Measurements from ENCODE around the gene MED16.
"Not testable (repeated sequence)": the region's sequence is repeated elsewhere in the genome, so short reads cannot be mapped to it uniquely, and the experiment has no call there.

The MED16 gene

GRCh38 chr19:889662-890295 is 3.2 kb downstream of the MED16 start:
- DNase-seq (ENCODE audit: low read depth in 1 of 2, low spot score in 1 of 2): no peak

DNA sequence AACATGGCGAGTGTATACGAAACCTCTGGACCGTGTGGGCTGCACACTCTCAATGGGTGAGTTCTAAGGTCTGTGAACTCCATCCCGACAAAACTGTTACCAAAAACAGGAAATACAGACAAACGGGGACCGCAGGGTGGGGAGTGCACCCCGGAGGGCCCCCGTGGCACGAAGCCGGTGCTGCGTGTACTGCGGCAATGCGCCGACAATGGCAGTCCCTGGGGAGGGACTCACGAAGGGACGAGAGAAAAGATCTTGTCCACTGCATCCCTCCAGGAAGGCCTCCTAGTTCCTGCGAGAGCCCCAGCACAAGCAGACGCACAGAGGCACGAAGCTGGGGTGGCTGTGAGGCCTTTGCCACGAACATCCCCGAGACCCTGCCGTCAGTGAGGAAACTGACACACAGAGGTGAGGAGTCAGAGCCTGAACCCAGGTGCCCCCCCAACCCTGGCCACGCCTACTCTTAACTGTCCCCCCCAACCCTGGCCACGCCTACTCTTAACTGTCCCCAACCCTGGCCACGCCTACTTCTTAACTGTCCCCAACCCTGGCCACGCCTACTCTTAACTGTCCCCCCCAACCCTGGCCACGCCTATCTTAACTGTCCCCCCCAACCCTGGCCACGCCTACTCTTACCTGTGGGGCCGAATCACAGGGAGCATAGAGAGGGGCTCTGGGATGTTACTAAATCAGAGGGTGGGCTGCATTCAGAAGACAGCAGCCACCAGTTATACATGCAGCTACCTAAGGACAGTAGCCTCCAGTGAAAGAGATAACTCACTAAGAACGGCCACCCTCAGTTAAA is 4.2 kb downstream of the MED16 start:
- DNase-seq (ENCODE audit: low read depth in 1 of 2, low spot score in 1 of 2): peak in 1 of 2 donors; percentile 25

DNA sequence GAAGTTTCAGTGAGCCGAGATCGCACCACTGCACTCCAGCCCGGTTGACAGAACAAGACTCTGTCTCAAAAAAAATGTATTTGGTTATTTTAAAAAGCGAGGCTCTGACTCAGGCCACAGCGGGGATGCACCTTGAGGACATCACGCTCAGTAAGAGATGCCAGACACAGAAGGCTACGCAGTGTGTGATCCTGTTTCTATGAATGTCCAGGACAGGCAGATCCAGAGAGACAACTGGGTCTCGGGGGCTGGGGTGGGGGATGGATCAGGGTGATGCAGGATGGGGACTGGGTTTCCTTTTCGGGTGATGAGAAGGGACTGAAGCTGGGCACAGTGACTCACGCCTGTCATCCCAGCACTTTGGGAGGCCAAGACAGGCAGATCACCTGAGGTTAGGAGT is 5.4 kb downstream of the MED16 start:
- DNase-seq (ENCODE audit: low read depth in 1 of 2, low spot score in 1 of 2): no peak

DNA sequence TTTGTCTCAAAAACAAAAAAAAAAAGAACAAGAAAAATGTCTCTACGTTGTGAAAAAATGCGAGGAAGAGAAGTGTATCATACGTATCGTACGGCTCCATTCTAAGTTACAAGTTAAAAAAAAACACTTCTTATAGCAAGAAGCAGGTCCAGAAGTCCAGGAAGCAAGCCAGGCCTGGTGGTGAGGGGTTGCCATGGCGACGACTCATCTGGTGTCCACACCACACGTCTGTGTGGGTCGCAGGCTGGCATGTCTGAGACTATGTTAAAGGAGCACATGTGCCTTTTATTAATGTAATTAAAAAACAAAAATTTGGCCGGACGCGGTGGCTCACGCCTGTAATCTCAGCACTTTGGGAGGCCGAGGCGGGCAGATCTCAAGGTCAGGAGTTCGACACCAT is 5.9 kb downstream of the MED16 start:
- DNase-seq (ENCODE audit: low read depth in 1 of 2, low spot score in 1 of 2): no peak

GRCh38 chr19:885536-886224 is 7.3 kb downstream of the MED16 start:
- no peak for DNase-seq (ENCODE audit: low read depth in 1 of 2, low spot score in 1 of 2)

DNA sequence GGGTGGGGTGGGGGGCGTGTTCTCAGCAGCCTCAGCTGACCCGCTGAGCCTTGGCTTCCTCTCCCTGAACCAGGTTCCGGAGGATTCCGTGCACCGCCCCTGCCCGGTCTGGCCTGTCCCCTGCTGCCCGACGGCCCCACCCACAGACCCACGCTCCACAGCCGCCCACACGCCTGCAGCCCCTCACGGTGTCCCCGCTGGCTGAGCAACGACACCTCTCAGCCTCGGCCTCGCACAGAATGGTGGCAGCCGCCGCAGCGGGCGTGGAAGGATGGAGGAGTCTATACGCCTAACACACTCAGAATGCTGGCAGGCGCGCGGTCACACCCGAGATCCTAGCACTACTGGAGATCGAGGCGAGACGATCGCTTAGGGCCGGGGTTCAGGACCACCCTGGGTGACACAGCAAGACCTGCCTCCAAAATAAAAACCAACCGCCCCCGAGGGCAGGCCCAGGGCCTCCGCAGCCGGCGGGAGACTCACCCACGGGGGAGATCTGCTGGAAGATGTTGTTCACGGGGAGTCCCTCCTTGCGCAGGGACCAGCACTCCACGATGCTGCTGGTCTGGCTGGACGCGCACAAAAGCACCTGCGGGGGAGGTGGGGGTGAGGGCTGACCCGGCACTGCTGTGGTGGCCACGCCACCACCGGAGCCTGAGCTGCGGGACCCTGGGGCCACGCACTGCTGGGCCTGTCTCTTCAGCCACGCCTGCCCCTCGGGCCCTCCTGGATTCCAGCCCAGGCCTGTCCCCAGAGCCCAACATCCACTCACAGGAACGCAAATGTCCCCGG is 8.4 kb downstream of the MED16 start:
- no peak for DNase-seq (ENCODE audit: low read depth in 1 of 2, low spot score in 1 of 2)

GRCh38 chr19:883661-884211 is 9.3 kb downstream of the MED16 start:
- DNase-seq (ENCODE audit: low read depth in 1 of 2, low spot score in 1 of 2): no peak

GRCh38 chr19:882871-883497 is 10.0 kb downstream of the MED16 start:
- no peak for DNase-seq (ENCODE audit: low read depth in 1 of 2, low spot score in 1 of 2)

GRCh38 chr19:881385-882071 is 11.5 kb downstream of the MED16 start:
- no peak for DNase-seq (ENCODE audit: low read depth in 1 of 2, low spot score in 1 of 2)

GRCh38 chr19:879711-880438 is 13.1 kb downstream of the MED16 start:
- DNase-seq (ENCODE audit: low read depth in 1 of 2, low spot score in 1 of 2): no peak

DNA sequence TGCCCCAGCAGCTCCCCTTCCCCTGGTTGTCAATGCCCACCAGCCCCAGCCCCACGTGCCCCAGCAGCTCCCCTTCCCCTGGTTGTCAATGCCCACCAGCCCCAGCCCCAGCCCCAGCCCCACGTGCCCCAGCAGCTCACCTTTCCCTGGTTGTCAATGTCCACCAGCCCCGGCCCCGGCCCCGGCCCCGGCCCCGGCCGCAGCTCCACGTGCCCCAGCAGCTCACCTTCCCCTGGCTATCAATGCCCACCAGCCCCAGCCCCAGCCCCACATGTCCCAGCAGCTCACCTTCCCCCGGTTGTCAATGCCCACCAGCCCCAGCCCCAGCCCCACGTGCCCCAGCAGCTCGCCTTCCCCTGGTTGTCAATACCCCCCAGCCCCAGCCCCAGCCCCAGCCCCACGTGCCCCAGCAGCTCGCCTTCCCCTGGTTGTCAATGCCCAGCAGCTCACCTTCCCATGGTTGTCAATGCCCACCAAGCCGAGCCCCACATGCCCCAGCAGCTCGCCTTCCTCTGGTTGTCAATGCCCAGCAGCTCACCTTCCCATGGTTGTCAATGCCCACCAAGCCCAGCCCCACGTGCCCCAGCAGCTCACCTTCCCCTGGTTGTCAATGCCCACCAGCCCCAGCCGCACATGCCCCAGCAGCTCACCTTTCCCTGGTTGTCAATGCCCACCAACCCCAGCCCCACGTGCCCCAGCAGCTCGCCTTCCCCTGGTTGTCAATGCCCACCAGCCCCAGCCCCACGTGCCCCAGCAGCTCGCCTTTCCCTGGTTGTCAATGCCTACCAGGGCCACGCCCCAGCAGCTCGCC is 14.0 kb downstream of the MED16 start:
- not testable (repeated sequence) for DNase-seq (ENCODE audit: low read depth in 1 of 2, low spot score in 1 of 2)

DNA sequence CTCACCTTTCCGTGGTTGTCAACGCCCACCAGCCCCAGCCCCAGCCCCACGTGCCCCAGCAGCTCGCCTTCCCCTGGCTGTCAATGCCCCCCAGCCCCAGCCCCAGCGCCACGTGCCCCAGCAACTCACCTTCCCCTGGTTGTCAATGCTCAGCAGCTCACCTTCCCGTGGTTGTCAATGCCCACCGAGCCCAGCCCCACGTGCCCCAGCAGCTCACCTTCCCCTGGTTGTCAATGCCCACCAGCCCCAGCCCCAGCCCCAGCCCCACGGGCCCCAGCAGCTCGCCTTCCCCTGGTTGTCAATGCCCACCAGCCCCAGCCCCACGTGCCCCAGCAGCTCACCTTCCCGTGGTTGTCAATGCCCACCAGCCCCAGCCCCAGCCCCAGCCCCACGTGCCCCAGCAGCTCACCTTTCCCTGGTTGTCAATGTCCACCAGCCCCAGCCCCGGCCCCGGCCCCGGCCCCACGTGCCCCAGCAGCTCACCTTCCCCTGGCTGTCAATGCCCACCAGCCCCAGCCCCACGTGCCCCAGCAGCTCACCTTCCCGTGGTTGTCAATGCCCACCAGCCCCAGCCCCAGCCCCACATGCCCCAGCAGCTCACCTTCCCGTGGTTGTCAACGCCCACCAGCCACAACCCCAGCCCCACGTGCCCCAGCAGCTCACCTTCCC is 14.9 kb downstream of the MED16 start:
- not testable (repeated sequence) for DNase-seq (ENCODE audit: low read depth in 1 of 2, low spot score in 1 of 2)

DNA sequence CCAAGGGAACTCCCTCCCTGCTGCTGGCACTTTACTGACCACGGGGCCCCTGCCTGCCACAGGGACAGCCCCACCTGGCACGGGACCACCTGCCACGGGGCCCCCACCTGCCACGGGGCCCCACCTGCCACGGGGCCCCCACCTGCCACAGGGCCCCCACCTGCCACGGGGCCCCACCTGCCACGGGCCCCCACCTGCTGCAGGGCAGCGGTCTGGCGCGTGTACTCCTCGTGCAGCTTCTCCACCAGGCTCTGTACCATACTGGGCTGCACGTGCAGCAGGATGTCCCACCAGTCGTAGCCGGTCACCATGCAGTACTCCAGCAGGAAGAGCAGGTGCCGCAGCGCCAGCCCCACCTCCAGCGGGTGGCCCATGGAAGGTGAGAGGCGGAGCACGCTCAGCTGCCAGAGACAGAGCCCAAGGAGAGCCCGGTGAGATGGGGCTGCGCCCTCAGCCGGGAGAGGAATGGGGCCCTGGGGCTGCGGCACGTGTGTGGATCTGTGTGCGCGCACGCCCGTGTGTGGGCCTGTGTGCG is 16.1 kb downstream of the MED16 start:
- no peak for DNase-seq (ENCODE audit: low read depth in 1 of 2, low spot score in 1 of 2)

DNA sequence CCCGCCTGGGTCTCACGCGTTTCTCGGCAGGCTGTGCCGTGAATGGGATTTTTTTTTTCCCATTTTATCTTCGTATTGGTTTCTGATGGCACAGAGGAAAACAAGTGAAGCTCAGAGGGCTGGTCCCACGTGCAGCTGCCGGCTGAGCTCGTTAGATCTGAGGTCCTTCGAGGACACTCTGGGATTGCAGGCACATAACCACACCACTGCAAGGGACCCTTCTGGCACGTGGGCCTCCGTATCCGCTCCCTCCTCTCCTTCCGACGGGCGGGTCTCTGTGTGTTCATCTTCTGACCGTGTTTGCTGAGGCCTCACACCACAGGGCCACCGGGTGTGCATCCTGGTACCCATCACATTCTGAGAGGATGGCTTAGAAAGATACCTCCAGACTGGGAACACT is 16.9 kb downstream of the MED16 start:
- DNase-seq (ENCODE audit: low read depth in 1 of 2, low spot score in 1 of 2): no peak

DNA sequence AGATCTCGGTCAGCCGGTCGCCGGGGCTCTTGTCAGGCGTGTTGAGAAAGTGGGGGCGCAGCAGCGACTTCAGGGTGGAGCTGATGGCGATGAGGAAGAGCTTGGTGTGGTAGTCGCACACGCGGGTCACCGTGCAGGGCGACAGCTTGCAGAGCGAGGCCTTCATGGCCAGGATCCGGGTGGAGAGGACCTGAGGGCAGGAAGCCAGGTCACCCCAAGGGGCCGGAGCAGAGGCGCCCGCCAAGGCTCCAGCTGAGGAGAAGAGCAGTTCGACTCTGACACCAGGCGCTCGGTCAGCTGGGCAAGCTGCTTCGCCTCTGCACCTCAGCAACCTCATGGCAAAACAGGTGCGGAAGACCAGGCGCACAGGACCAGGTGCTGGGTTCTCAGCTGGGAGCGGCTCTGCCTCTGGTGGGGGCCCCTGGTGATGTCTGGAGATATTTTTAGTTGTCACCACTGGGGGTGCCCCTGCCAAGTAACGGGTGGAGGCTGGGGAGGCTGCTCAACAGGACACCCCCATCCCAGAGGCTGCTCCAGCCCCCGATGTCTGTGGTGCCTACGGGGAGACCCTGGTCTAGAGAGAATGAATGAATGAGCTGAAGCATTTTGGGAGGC is 17.6 kb downstream of the MED16 start:
- no peak for DNase-seq (ENCODE audit: low read depth in 1 of 2, low spot score in 1 of 2)

DNA sequence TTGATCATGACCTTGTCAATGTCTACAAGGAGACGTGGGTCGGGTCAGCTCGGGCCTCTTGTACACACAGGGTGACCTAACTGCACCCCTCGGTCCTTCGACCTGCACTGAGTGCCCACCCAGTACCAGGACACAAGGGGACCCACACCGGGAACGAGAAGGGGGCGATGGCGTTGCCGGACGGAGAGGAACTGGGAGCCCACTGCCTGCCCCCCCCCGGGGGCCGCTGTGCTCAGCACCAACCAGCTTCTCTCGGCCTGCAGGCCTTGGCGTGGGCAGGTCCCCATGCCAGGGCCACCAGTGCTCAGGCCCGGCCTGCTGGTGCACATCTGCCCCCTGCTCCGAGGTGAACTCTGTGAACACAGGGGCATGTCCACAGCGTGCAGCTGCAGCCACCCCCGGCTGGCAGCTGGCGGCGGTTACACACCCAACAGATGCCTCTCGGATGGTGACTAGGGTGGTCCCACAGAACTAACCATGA is 19.4 kb downstream of the MED16 start:
- DNase-seq (ENCODE audit: low read depth in 1 of 2, low spot score in 1 of 2): no peak

DNA sequence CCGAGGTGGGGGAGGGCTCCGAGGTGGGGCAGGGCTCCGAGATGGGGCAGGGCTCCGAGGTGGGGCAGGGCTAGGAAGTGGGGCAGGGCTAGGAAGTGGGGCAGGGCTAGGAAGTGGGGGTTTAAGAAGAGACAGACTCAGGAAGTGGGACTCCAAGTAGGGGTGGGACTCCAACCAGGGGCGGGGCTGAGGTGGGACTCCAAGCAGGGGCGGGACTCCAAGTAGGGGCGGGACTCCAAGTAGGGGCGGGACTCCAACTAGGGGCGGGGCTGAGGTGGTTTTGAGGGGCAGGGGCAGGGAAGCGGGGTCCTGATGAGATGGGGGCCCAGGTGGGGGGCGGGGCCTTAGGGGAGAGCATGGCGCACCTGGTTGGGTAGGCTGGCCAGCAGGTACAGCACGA is 19.9 kb downstream of the MED16 start:
- DNase-seq (ENCODE audit: low read depth in 1 of 2, low spot score in 1 of 2): peak; percentile 35 to 64
